SK-N-SH treated with all-trans-retinoic acid at 6 μM for 48 hours (cell line): ENCODE measurements around the gene THAP8.

Source experiments
- ATAC-seq: fragments of 200-7000 bp; cut with Tn5 transposase; 3 replicates; pipeline ENCODE4 v1.9.1; 2020; ENCODE audit warnings: mild to moderate bottlenecking, moderate library complexity
- ARNTL ChIP-seq: fragments of 450-650 bp; formaldehyde crosslinking; IDR thresholded peaks from 2 replicates; pipeline ENCODE4 v1.5.0; 2020; ENCODE audit warnings: low read depth, mild to moderate bottlenecking, moderate library complexity, borderline replicate concordance
- BACH2 ChIP-seq: fragments of 250-450 bp; sonication (Bioruptor Pico); IDR thresholded peaks from 2 replicates; pipeline ENCODE4 v1.9.0; 2021; ENCODE audit warnings: mild to moderate bottlenecking, borderline replicate concordance
- CSDC2 ChIP-seq: fragments of 250-450 bp; sonication (Bioruptor Pico); IDR thresholded peaks from 2 replicates; pipeline ENCODE4 v1.5.0; 2020; ENCODE audit warnings: mild to moderate bottlenecking, moderate library complexity
- ESRRG ChIP-seq: fragments of 250-450 bp; sonication (Bioruptor Pico); IDR thresholded peaks from 2 replicates; pipeline ENCODE4 v1.6.1; 2021; ENCODE audit warnings: mild to moderate bottlenecking
- GLIS3 ChIP-seq: fragments of 250-450 bp; sonication (Bioruptor Pico); IDR thresholded peaks from 2 replicates; pipeline ENCODE4 v1.5.0; 2020; ENCODE audit warnings: mild to moderate bottlenecking, moderate library complexity
- OSR1 ChIP-seq: fragments of 250-450 bp; sonication (Bioruptor Pico); IDR thresholded peaks from 2 replicates; pipeline ENCODE4 v1.8.0; 2022; ENCODE audit warnings: moderate library complexity, mild to moderate bottlenecking, inconsistent platforms
- PPARA ChIP-seq: fragments of 250-450 bp; sonication (Bioruptor Pico); IDR thresholded peaks from 2 replicates; pipeline ENCODE4 v1.5.0; 2020; ENCODE audit warnings: mild to moderate bottlenecking, borderline replicate concordance
- TCF4 ChIP-seq: fragments of 250-450 bp; sonication (Bioruptor Pico); IDR thresholded peaks from 2 replicates; pipeline ENCODE4 v1.8.0; 2021; ENCODE audit warnings: mild to moderate bottlenecking, moderate library complexity, borderline replicate concordance
- TOX ChIP-seq: fragments of 250-450 bp; sonication (Bioruptor Pico); IDR thresholded peaks from 2 replicates; pipeline ENCODE4 v1.8.0; 2021; ENCODE audit warnings: mild to moderate bottlenecking, moderate library complexity, borderline replicate concordance
- ZC3H10 ChIP-seq: fragments of 250-450 bp; sonication (Bioruptor Pico); IDR thresholded peaks from 2 replicates; pipeline ENCODE4 v1.5.1; 2021; ENCODE audit warnings: mild to moderate bottlenecking, moderate library complexity
- ZFP3 ChIP-seq: fragments of 250-450 bp; sonication (Bioruptor Pico); IDR thresholded peaks from 2 replicates; pipeline ENCODE4 v1.5.0; 2020; ENCODE audit warnings: mild to moderate bottlenecking, moderate library complexity
- ZFP30 ChIP-seq: fragments of 450-650 bp; formaldehyde crosslinking; IDR thresholded peaks from 2 replicates; pipeline ENCODE4 v1.5.0; 2022; ENCODE audit warnings: mild to moderate bottlenecking, moderate library complexity
- ZNF70 ChIP-seq: fragments of 450-650 bp; formaldehyde crosslinking; IDR thresholded peaks from 2 replicates; pipeline ENCODE4 v1.5.0; 2020; ENCODE audit warnings: mild to moderate bottlenecking, moderate library complexity
- ZNF8 ChIP-seq: fragments of 450-650 bp; formaldehyde crosslinking; IDR thresholded peaks from 2 replicates; pipeline ENCODE4 v1.5.0; 2020; ENCODE audit warnings: mild to moderate bottlenecking, moderate library complexity
- TF ChIP-seq, protein P1 (sequence below): fragments of 250-450 bp; sonication (Bioruptor Pico); IDR thresholded peaks from 2 replicates; pipeline ENCODE4 v1.5.1; 2020; ENCODE audit warnings: low read depth, mild to moderate bottlenecking, moderate library complexity
- TF ChIP-seq, protein P2 (sequence below): fragments of 250-450 bp; sonication (Bioruptor Pico); IDR thresholded peaks from 2 replicates; pipeline ENCODE4 v1.8.0; 2020; ENCODE audit warnings: mild to moderate bottlenecking, moderate library complexity, borderline replicate concordance
- TF ChIP-seq, protein P3 (sequence below): fragments of 250-450 bp; sonication (Bioruptor Pico); IDR thresholded peaks from 2 replicates; pipeline ENCODE4 v1.5.1; 2021; ENCODE audit warnings: mild to moderate bottlenecking, moderate library complexity

Gene THAP8

DNA sequence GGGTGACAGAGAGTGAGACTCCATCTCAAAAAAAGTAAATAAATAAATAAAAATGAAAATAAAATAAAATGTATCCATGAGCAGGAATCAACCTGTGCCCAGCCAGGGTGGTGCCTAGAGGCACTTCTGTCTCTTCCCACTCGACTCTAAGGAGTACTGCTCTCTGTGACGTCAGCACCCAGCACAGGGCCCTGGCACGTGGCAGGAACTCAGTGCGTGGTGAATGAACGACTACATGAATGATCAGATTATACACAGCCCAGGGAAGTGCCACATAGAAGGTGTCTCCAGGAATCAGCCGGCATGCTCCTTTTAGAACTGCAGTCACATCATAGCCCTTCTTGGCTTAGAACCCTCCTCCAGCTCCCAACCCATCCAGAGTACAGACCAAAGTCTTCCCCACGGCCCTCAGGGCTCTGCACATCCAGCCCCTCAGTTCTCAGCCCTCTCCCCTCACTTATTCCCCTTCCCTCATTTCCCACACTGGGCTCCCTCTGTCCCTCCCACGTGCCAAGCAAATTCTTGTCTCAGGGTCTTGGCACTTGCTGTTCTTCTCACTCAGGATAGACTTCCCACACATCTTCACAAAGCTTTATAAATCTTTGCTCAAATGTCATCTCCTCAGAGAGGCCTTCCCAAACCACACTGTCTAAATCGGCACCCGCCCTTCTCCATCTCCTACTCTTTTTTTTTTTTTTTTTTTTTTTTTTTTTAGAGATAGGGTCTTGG lies 25.6 kb downstream of the THAP8 start (continued):
- TF ChIP-seq, protein P1, sequence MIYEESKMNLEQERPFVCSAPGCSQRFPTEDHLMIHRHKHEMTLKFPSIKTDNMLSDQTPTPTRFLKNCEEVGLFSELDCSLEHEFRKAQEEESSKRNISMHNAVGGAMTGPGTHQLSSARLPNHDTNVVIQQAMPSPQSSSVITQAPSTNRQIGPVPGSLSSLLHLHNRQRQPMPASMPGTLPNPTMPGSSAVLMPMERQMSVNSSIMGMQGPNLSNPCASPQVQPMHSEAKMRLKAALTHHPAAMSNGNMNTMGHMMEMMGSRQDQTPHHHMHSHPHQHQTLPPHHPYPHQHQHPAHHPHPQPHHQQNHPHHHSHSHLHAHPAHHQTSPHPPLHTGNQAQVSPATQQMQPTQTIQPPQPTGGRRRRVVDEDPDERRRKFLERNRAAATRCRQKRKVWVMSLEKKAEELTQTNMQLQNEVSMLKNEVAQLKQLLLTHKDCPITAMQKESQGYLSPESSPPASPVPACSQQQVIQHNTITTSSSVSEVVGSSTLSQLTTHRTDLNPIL (CRISPR knock-in tag) = no peak
- no peak for TF ChIP-seq TOX (CRISPR knock-in tag)
- TF ChIP-seq ZNF70 = no peak
- no peak for TF ChIP-seq CSDC2 (CRISPR knock-in tag)
- no peak for TF ChIP-seq PPARA (CRISPR knock-in tag)
- TF ChIP-seq ZFP30 (CRISPR knock-in tag) = no peak
- TF ChIP-seq, all 23 proteins: peak for 0

GRCh38 chr19:36027696-36028095 lies 26.4 kb downstream of the THAP8 start:
- TF ChIP-seq OSR1 (CRISPR knock-in tag) = no peak
- TF ChIP-seq GLIS3 (CRISPR knock-in tag) = no peak
- no peak for TF ChIP-seq CSDC2 (CRISPR knock-in tag)
- TF ChIP-seq ZFP3 (CRISPR knock-in tag) = no peak
- TF ChIP-seq, protein P2, sequence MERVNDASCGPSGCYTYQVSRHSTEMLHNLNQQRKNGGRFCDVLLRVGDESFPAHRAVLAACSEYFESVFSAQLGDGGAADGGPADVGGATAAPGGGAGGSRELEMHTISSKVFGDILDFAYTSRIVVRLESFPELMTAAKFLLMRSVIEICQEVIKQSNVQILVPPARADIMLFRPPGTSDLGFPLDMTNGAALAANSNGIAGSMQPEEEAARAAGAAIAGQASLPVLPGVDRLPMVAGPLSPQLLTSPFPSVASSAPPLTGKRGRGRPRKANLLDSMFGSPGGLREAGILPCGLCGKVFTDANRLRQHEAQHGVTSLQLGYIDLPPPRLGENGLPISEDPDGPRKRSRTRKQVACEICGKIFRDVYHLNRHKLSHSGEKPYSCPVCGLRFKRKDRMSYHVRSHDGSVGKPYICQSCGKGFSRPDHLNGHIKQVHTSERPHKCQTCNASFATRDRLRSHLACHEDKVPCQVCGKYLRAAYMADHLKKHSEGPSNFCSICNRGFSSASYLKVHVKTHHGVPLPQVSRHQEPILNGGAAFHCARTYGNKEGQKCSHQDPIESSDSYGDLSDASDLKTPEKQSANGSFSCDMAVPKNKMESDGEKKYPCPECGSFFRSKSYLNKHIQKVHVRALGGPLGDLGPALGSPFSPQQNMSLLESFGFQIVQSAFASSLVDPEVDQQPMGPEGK (CRISPR knock-in tag) = no peak
- TF ChIP-seq BACH2 (CRISPR knock-in tag) = no peak
- TF ChIP-seq TCF4 (CRISPR knock-in tag) = no peak
- TF ChIP-seq ZNF8 (CRISPR knock-in tag) = no peak
- no peak for TF ChIP-seq ZNF70
- TF ChIP-seq, all 23 proteins: peak for 0
- ATAC-seq = no peak

DNA sequence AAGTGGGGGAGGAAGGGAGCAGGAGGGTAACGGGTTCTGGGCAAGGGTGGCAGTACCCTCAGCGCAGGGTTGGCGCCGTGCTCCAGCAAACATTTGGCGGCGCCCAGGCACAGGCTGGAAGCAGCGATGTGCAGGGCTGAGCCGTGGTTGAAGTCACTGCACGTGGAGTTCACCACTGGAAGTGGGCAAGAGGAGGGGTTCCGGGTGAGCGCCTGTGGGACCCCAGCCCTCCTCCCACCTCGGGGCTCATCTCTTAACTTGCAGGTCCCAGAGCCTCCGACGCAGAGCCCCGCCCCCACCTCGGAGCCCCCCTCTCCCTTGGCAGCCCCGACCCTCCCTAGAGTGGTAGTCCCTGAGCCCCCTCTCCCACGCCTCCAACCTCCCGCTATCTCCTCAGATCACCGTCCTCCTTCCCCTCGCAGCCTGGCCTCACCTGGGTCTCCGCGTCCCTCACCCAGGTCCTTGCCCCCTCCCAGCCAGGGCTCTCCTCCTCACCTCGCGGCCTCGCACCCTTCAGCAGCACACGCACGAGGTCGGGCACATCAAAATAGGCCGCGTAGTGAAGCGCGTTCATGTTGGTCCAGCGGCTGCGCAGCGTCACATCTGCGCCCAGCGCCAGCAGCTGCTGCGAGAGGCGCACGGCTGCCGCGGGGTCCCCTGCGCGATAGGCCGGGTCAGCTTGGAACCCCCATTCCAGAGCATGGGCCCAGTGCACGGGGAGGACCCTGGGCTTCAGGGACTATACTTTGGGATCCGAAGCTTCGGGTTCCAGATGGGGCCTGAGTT lies 27.8 kb downstream of the THAP8 start:
- TF ChIP-seq PPARA (CRISPR knock-in tag) (no peak), BACH2 (CRISPR knock-in tag) (no peak), ZFP30 (CRISPR knock-in tag) (no peak)
- TF ChIP-seq, protein P1 (CRISPR knock-in tag) = no peak
- TF ChIP-seq, all 23 proteins: peak for 0
- no peak for ATAC-seq

DNA sequence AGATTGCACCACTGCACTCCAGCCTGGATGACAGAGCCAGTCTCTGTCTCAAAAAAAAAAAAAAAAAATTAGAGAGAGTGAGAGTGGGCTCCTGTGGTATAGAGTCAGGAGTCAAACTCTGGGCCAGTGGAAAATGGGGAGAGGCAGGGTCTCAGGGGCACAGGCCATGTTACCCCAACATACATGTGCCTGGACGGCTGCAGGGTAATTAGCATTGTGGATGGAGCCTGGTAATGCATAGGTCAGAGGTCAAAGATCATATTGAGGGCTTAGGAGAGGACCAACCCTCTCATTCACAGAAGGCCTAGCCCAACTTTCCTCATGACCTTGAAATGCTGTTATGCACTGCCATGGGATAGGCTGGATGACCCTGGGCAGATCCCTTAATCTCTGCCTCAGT lies 28.5 kb downstream of the THAP8 start:
- TF ChIP-seq GLIS3 (CRISPR knock-in tag) (no peak), BACH2 (CRISPR knock-in tag) (no peak), TOX (CRISPR knock-in tag) (no peak), ZNF70 (no peak), ZFP3 (CRISPR knock-in tag) (no peak), OSR1 (CRISPR knock-in tag) (no peak), TCF4 (CRISPR knock-in tag) (no peak), CSDC2 (CRISPR knock-in tag) (no peak), ESRRG (no peak), ARNTL (CRISPR knock-in tag) (no peak)
- TF ChIP-seq, protein P3, sequence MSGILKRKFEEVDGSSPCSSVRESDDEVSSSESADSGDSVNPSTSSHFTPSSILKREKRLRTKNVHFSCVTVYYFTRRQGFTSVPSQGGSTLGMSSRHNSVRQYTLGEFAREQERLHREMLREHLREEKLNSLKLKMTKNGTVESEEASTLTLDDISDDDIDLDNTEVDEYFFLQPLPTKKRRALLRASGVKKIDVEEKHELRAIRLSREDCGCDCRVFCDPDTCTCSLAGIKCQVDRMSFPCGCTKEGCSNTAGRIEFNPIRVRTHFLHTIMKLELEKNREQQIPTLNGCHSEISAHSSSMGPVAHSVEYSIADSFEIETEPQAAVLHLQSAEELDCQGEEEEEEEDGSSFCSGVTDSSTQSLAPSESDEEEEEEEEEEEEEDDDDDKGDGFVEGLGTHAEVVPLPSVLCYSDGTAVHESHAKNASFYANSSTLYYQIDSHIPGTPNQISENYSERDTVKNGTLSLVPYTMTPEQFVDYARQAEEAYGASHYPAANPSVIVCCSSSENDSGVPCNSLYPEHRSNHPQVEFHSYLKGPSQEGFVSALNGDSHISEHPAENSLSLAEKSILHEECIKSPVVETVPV (CRISPR knock-in tag) = no peak
- no peak for ATAC-seq

- ATAC-seq = no peak
- TF ChIP-seq, protein P3 (CRISPR knock-in tag) = no peak
- no peak for TF ChIP-seq ESRRG
- TF ChIP-seq ZNF70 = no peak
- TF ChIP-seq ZNF8 (CRISPR knock-in tag) = no peak
- no peak for TF ChIP-seq PPARA (CRISPR knock-in tag)
- TF ChIP-seq ZC3H10 (CRISPR knock-in tag) = no peak
Observed at GRCh38 chr19:36023432-36023831, 30.7 kb downstream of the THAP8 start.
